Measurements from ENCODE around the gene COL13A1. TPM values are rescaled to one million over a fixed set of nuclear protein-coding genes. Genes with fewer than 3 reads are reported as not detected.

COL13A1 gene
- polyA plus RNA-seq, 1 of the 3 experiments (the other 2 are of a cell fraction), result 26.7 TPM

GRCh38 chr10:69901628-69902505, 100.2 kb downstream of the COL13A1 start (continued):
- no peak for TF ChIP-seq RFX5 (IDR thresholded peaks at IDR 0.05; ENCODE audit: low read length)
- TF ChIP-seq PBX3 (IDR thresholded peaks at IDR 0.05), result no peak
- TF ChIP-seq CTCF (IDR thresholded peaks at IDR 0.05), result peak; percentile 69
- no peak for TF ChIP-seq REST (IDR thresholded peaks at IDR 0.05; ENCODE audit: low read depth, low read length)
- no peak for TF ChIP-seq RXRA (IDR thresholded peaks at IDR 0.05; ENCODE audit: borderline replicate concordance, low read depth)
- no peak for TF ChIP-seq SIN3A (IDR thresholded peaks at IDR 0.05; ENCODE audit: borderline replicate concordance, low read depth, low read length)
- TF ChIP-seq IRF3 (IDR thresholded peaks at IDR 0.05; ENCODE audit: low read depth, low read length), result no peak
- TF ChIP-seq FOXM1 (IDR thresholded peaks at IDR 0.05; ENCODE audit: low read depth), result no peak
- TF ChIP-seq POLR2AphosphoS5 (IDR thresholded peaks at IDR 0.05; ENCODE audit: low read depth, low read length), result no peak

All from SK-N-SH (cell line).